GM12873 (cell line): ENCODE results near the gene MYO16.

Experiments used
- CTCF ChIP-seq: IDR thresholded peaks from 2 replicates; pipeline ENCODE4 v1.5.1; 2012; ENCODE audit warnings: low read depth, mild to moderate bottlenecking, moderate library complexity, low read length, control low read depth; ENCODE audit not compliant: insufficient read depth; ENCODE audit errors: missing control alignments

The MYO16 gene

GRCh38 chr13:108629988-108630387 lies 577 bp downstream of the MYO16 start:
- no peak for TF ChIP-seq CTCF

- TF ChIP-seq CTCF, result no peak
Observed at GRCh38 chr13:108632649-108633167, 3.3 kb downstream of the MYO16 start.

- no peak for TF ChIP-seq CTCF
Observed at GRCh38 chr13:108638901-108639300, 9.5 kb downstream of the MYO16 start.

GRCh38 chr13:108643646-108644353 lies 14.4 kb downstream of the MYO16 start:
- TF ChIP-seq CTCF, result no peak

- TF ChIP-seq CTCF, result no peak
Observed at GRCh38 chr13:108645376-108645775, 16.0 kb downstream of the MYO16 start.

GRCh38 chr13:108650271-108650670 lies 20.9 kb downstream of the MYO16 start:
- no peak for TF ChIP-seq CTCF

- TF ChIP-seq CTCF, result no peak
Observed at GRCh38 chr13:108656742-108657141, 27.3 kb downstream of the MYO16 start.
